Panc1 (cell line): ENCODE measurements around the gene ATP8B2.
"Not testable (repeated sequence)": the region's sequence is repeated elsewhere in the genome, so short reads cannot be mapped to it uniquely, and the experiment has no call there.

Experiments
- CTCF ChIP-seq: fragments of 450-650 bp; IDR thresholded peaks from 2 replicates; pipeline ENCODE4 v1.5.1; 2017; ENCODE audit warnings: mild to moderate bottlenecking
- POLR2AphosphoS5 ChIP-seq: IDR thresholded peaks from 2 replicates; pipeline ENCODE4 v1.6.1; 2012; ENCODE audit warnings: mild to moderate bottlenecking, low read depth, low read length, moderate library complexity
- SIN3A ChIP-seq: IDR thresholded peaks from 2 replicates; pipeline ENCODE4 v1.6.1; 2012; ENCODE audit warnings: low read depth, mild to moderate bottlenecking, low read length, moderate library complexity, borderline replicate concordance; ENCODE audit not compliant: insufficient read depth
- TCF7L2 ChIP-seq: IDR thresholded peaks from 2 replicates; pipeline ENCODE4 v1.6.1; 2011; ENCODE audit warnings: mild to moderate bottlenecking, low read depth, low read length, inconsistent platforms
- TF ChIP-seq, protein P1 (sequence below), 2 experiments: IDR thresholded peaks; 2 replicates each; pipeline ENCODE4 v1.6.1; 2011 to 2012; ENCODE audit warnings: low read depth in 2 of 2, control low read depth in 1 of 2, low read length in 1 of 2, mild to moderate bottlenecking in 1 of 2, moderate library complexity in 1 of 2; ENCODE audit not compliant: insufficient read depth in 1 of 2

GRCh38 chr1:154307670-154308270 lies 17.6 kb upstream of the ATP8B2 start:
- not testable (repeated sequence) for TF ChIP-seq CTCF, POLR2AphosphoS5, SIN3A, TCF7L2
- TF ChIP-seq, protein P1, sequence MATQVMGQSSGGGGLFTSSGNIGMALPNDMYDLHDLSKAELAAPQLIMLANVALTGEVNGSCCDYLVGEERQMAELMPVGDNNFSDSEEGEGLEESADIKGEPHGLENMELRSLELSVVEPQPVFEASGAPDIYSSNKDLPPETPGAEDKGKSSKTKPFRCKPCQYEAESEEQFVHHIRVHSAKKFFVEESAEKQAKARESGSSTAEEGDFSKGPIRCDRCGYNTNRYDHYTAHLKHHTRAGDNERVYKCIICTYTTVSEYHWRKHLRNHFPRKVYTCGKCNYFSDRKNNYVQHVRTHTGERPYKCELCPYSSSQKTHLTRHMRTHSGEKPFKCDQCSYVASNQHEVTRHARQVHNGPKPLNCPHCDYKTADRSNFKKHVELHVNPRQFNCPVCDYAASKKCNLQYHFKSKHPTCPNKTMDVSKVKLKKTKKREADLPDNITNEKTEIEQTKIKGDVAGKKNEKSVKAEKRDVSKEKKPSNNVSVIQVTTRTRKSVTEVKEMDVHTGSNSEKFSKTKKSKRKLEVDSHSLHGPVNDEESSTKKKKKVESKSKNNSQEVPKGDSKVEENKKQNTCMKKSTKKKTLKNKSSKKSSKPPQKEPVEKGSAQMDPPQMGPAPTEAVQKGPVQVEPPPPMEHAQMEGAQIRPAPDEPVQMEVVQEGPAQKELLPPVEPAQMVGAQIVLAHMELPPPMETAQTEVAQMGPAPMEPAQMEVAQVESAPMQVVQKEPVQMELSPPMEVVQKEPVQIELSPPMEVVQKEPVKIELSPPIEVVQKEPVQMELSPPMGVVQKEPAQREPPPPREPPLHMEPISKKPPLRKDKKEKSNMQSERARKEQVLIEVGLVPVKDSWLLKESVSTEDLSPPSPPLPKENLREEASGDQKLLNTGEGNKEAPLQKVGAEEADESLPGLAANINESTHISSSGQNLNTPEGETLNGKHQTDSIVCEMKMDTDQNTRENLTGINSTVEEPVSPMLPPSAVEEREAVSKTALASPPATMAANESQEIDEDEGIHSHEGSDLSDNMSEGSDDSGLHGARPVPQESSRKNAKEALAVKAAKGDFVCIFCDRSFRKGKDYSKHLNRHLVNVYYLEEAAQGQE (IDR thresholded peaks at IDR 0.05; ENCODE audit: insufficient read depth in 1 of 2, low read depth in 2 of 2, low read length in 1 of 2) = not testable (repeated sequence)
